Mesendoderm (in vitro differentiated cells): ENCODE measurements around the gene MRPS35.

Experiments
- DNase-seq: peaks from one replicate; pipeline ENCODE4 v3.0.0; 2013
- H2AK5ac ChIP-seq: 2 replicates; pipeline ENCODE4 v1.6.1; 2013; ENCODE audit warnings: low read length, inconsistent platforms
- H2BK120ac ChIP-seq: 2 replicates; pipeline ENCODE4 v1.6.1; 2013; ENCODE audit warnings: low read depth, mild to moderate bottlenecking, low read length, moderate library complexity, mixed read lengths
- H2BK15ac ChIP-seq: replicated peaks from 2 replicates; pipeline ENCODE4 v1.6.1; 2013; ENCODE audit warnings: low read depth, mild to moderate bottlenecking, moderate library complexity
- H2BK5ac ChIP-seq: 2 replicates; pipeline ENCODE4 v1.6.1; 2013; ENCODE audit warnings: low read length, inconsistent platforms
- H3K18ac ChIP-seq: 2 replicates; pipeline ENCODE4 v1.6.1; 2013; ENCODE audit warnings: mild to moderate bottlenecking, low read length, mixed read lengths
- H3K23ac ChIP-seq: one replicate; pipeline ENCODE4 v1.6.1; 2013; ENCODE audit warnings: low read length
- H3K27ac ChIP-seq: 2 replicates; pipeline ENCODE4 v1.5.1; 2013; ENCODE audit warnings: low read depth, mild to moderate bottlenecking, inconsistent platforms, low read length, moderate library complexity
- H3K27me3 ChIP-seq: 2 replicates; pipeline ENCODE4 v1.6.1; 2013; ENCODE audit warnings: low read length, control low read depth, mild to moderate bottlenecking, inconsistent platforms; ENCODE audit not compliant: insufficient read depth, poor library complexity
- H3K36me3 ChIP-seq: 2 replicates; pipeline ENCODE4 v1.6.1; 2013; ENCODE audit warnings: low read length, inconsistent platforms; ENCODE audit not compliant: control insufficient read depth, insufficient read depth
- H3K4ac ChIP-seq: one replicate; pipeline ENCODE4 v1.6.1; 2013; ENCODE audit warnings: low read depth, mild to moderate bottlenecking, low read length, moderate library complexity
- H3K4me1 ChIP-seq: 2 replicates; pipeline ENCODE4 v1.6.1; 2013; ENCODE audit warnings: low read depth, low read length, inconsistent platforms; ENCODE audit not compliant: control insufficient read depth
- H3K4me2 ChIP-seq: 2 replicates; pipeline ENCODE4 v1.6.1; 2013; ENCODE audit warnings: low read length
- H3K4me3 ChIP-seq: 2 replicates; pipeline ENCODE4 v1.5.1; 2013; ENCODE audit warnings: mild to moderate bottlenecking, low read length
- H3K56ac ChIP-seq: one replicate; pipeline ENCODE4 v1.6.1; 2013; ENCODE audit warnings: low read length
- H3K79me1 ChIP-seq: 2 replicates; pipeline ENCODE4 v1.6.1; 2013; ENCODE audit warnings: low read length, inconsistent platforms
- H3K79me2 ChIP-seq: 2 replicates; pipeline ENCODE4 v1.6.1; 2013; ENCODE audit warnings: mild to moderate bottlenecking, low read length; ENCODE audit not compliant: control insufficient read depth, insufficient read depth
- H3K9ac ChIP-seq: 2 replicates; pipeline ENCODE4 v1.6.1; 2013; ENCODE audit warnings: low read length, inconsistent platforms
- H4K5ac ChIP-seq: one replicate; pipeline ENCODE4 v1.6.1; 2013; ENCODE audit warnings: low read length
- H4K8ac ChIP-seq: one replicate; pipeline ENCODE4 v1.6.1; 2013; ENCODE audit warnings: low read depth, mild to moderate bottlenecking, control low read depth, low read length, moderate library complexity
- WGBS: extraction: QIAGEN DNeasy Blood & Tissue Kit; methylation state at CpG from one replicate; pipeline ENCODE4 v1.1.7; 2013; ENCODE audit warnings: low lambda C conversion rate, missing lambda C conversion rate; ENCODE audit not compliant: insufficient coverage; ENCODE audit errors: extremely low coverage; 5-methylcytosine and 5-hydroxymethylcytosine counted together

MRPS35 gene

DNA sequence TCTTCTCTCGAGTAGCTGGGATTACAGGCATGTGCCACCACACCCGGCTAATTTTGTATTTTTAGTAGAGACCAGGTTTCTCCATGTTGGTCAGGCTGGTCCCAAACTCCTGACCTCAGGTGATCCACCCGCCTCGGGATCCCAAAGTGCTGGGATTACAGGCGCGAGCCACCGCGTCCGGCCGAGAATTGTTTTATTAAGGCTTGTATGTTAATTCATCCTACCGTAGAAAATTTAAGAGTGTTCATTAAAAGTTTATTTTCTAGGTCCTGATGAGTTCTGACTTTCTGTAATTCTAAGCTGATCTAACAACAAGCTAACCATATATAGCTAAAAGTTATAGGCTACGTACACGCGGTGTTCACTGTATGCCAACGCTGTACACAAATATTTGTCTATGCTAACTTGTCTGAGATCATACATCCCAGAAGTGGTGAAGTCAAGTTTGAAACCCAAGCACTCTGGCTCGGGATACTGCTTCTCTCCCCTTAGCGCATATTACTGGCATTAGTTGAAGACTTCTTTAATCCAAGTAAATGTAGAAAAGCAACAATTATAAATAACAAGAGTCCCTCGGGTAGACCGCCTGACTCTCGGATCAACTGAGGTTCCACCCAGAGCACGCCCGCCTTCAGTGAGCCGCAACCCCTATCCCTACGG, 570 bp upstream of the MRPS35 start:
- no peak overlapping the region for H2AK5ac ChIP-seq
- H3K23ac ChIP-seq = no peak overlapping the region
- H3K79me1 ChIP-seq = peaks cover 15% of the 10 kb centered on the region
- H4K5ac ChIP-seq = peak overlapping the region; percentile 84
- H2BK120ac ChIP-seq = no peak overlapping the region
- H3K27me3 ChIP-seq = no peaks in the 10 kb centered on the region
- H2BK5ac ChIP-seq = no peak overlapping the region
- no CpG with 5 or more reads among the region's 24 CpGs for WGBS
- H3K79me2 ChIP-seq = peaks cover 29% of the 10 kb centered on the region
- peak overlapping the region; percentile 53 for H3K4me2 ChIP-seq
- H3K27ac ChIP-seq = no peak overlapping the region
- H3K4ac ChIP-seq = peak overlapping the region; percentile 25
- H4K8ac ChIP-seq = peak overlapping the region; percentile 69
- no peaks in the 10 kb centered on the region for H3K36me3 ChIP-seq
- H3K4me3 ChIP-seq = peak overlapping the region; percentile 41
- DNase-seq = no peak
- peak overlapping the region; percentile 32 for H3K18ac ChIP-seq
- H3K9ac ChIP-seq = peak overlapping the region; percentile 72
- peaks cover 4% of the 10 kb centered on the region for H3K4me1 ChIP-seq
- H2BK15ac ChIP-seq = no peak overlapping the region
- peak overlapping the region; percentile 93 for H3K56ac ChIP-seq

DNA sequence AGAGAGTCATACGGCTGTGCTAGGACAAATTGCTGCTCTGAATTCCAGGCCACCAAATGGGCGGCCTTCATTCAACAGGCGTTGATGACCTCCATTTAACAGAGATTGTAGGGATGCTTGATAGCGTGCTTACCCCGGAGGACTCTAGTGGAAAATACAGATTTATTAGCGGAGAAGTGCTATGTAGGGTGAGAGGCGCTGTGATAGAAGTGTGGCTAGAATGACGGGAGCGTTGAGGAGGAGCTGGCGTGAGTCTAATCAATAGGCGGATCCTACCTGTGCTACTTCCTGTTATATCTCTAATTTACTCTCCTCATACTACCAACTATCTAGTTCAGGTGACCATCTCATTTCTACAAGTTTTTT, 668 bp downstream of the MRPS35 start:
- Histone ChIP-seq H3K23ac (peak overlapping the region; percentile 70), H3K4me3 (peak overlapping the region; percentile 54), H3K36me3 (peaks cover 2% of the 10 kb centered on the region), H3K27me3 (no peaks in the 10 kb centered on the region), H2AK5ac (no peak overlapping the region), H3K4me2 (peak overlapping the region; percentile 74), H2BK120ac (no peak overlapping the region), H4K5ac (peak overlapping the region; percentile 16), H2BK5ac (peak overlapping the region; percentile 30), H3K18ac (no peak overlapping the region), H3K9ac (peak overlapping the region; percentile 76), H3K27ac (peak overlapping the region; percentile 10), H3K79me2 (peaks cover 29% of the 10 kb centered on the region), H3K4ac (no peak overlapping the region), H4K8ac (no peak overlapping the region), H3K79me1 (peaks cover 15% of the 10 kb centered on the region), H3K56ac (peak overlapping the region; percentile 93), H3K4me1 (peaks cover 4% of the 10 kb centered on the region), H2BK15ac (no peak overlapping the region)
- peak; percentile 62 for DNase-seq
- no CpG with 5 or more reads among the region's 11 CpGs for WGBS

DNA sequence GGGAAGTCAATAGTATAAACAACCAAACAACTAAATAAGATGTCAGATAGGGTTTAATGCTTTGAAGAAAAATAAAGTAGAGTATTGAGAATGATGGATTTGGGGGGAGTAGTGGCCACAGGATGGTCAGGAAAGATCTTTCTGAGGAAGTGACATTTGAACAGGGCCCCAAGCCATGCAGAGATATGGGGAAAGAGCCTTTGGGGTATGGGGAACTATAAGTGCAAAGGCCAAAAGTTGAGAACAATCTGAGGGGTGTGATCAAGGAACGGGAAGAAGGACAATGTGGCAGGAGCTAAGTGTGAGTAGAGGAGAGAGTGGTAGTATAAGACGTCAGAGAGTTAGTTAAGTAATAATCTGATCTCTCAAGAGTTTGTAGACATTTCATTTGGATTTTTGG, 1.3 kb downstream of the MRPS35 start:
- Histone ChIP-seq H3K56ac (no peak overlapping the region), H3K27ac (no peak overlapping the region), H3K4me3 (no peak overlapping the region), H2BK120ac (no peak overlapping the region), H2AK5ac (no peak overlapping the region), H2BK15ac (no peak overlapping the region), H4K8ac (no peak overlapping the region), H3K27me3 (no peaks in the 10 kb centered on the region), H2BK5ac (no peak overlapping the region), H3K23ac (no peak overlapping the region), H3K9ac (no peak overlapping the region), H3K79me1 (peaks cover 15% of the 10 kb centered on the region), H3K4me1 (peaks cover 4% of the 10 kb centered on the region), H4K5ac (no peak overlapping the region), H3K4ac (no peak overlapping the region), H3K4me2 (peak overlapping the region; percentile 10), H3K79me2 (peaks cover 29% of the 10 kb centered on the region), H3K18ac (no peak overlapping the region), H3K36me3 (peaks cover 2% of the 10 kb centered on the region)
- no peak for DNase-seq
- no CpG with 5 or more reads among the region's 2 CpGs for WGBS

DNA sequence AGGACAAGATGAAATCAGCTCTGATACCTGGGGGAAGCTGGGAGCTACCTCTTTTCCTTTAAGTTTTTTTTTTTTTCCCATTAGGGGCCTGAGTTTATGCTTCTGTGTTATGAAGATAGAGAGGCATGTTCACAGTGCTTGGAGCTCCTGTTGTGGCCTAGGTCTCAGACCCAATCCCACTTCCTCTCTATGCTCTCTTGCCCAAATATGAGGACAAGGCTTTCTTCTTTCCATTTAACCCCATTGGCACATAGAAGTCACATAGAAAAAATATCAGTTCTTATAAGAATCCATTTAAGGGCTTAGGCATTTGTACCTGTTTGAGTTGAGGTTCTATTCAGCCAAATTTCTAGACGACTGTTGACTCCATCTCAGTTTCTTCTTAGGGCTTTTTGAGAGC, 12.6 kb downstream of the MRPS35 start:
- Histone ChIP-seq H4K8ac (no peak overlapping the region), H3K4ac (no peak overlapping the region), H2BK5ac (no peak overlapping the region), H3K18ac (no peak overlapping the region), H3K79me1 (no peaks in the 10 kb centered on the region), H3K4me1 (no peaks in the 10 kb centered on the region), H4K5ac (no peak overlapping the region), H3K9ac (no peak overlapping the region), H3K79me2 (no peaks in the 10 kb centered on the region), H3K56ac (no peak overlapping the region), H3K27me3 (no peaks in the 10 kb centered on the region), H3K4me2 (no peak overlapping the region), H3K36me3 (no peaks in the 10 kb centered on the region), H3K23ac (no peak overlapping the region), H2BK120ac (no peak overlapping the region), H2BK15ac (no peak overlapping the region), H2AK5ac (no peak overlapping the region), H3K27ac (no peak overlapping the region), H3K4me3 (no peak overlapping the region)
- WGBS = no CpG with 5 or more reads among the region's 1 CpG
- DNase-seq = no peak

DNA sequence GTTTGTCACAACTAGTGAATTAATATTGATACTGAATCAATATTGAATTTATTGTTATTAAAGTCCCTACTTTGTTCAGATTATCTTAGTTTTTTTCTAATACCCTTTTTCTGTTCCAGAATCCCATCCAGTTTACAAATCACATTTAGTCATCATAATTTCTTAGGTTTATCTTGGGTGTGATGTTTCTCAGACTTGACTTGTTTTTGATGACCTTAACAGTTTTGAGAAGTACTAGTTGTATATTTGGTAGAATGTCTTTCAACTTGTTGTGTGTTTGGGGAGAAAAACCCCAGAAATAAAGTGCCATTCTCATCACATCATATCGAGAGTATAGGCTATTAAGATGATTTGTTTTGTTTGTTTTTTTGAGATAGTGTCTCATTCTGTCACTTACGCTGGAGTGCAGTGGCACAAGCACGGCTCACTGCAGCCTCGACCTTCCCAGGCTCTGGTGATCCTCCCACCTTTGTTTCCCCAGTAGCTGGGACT, 19.5 kb downstream of the MRPS35 start:
- no peaks in the 10 kb centered on the region for H3K79me1 ChIP-seq
- no peaks in the 10 kb centered on the region for H3K79me2 ChIP-seq
- no peak overlapping the region for H2BK5ac ChIP-seq
- H3K4ac ChIP-seq = no peak overlapping the region
- H4K8ac ChIP-seq = no peak overlapping the region
- H3K18ac ChIP-seq = no peak overlapping the region
- no peak overlapping the region for H4K5ac ChIP-seq
- H2AK5ac ChIP-seq = no peak overlapping the region
- no peaks in the 10 kb centered on the region for H3K4me1 ChIP-seq
- no peaks in the 10 kb centered on the region for H3K36me3 ChIP-seq
- H3K4me3 ChIP-seq = no peak overlapping the region
- no peak overlapping the region for H3K4me2 ChIP-seq
- DNase-seq = no peak
- no peak overlapping the region for H2BK15ac ChIP-seq
- no peak overlapping the region for H3K9ac ChIP-seq
- H3K27me3 ChIP-seq = no peaks in the 10 kb centered on the region
- H2BK120ac ChIP-seq = no peak overlapping the region
- H3K27ac ChIP-seq = no peak overlapping the region
- no peak overlapping the region for H3K56ac ChIP-seq
- no peak overlapping the region for H3K23ac ChIP-seq
- WGBS = no CpG with 5 or more reads among the region's 4 CpGs

DNA sequence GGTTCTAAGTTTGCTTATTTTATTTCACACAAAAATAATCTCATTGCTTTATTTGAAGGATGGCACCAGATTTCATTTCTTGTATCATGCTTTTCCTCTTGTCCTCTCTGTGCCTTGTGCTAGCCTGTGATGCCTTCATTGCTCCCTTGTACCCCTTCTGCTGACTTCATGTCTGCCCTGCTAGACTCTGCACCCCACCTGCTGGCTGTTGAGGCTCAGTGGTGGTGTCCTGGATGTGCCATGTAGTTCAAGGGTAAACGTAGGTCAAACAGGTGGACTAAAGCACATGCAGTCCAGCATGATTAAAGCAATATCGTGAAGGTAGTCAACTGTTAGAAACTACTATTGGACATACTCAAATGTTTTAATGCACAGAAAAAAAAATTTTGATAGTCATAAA, 21.6 kb downstream of the MRPS35 start:
- DNase-seq = peak; percentile 61
- no CpG with 5 or more reads among the region's 2 CpGs for WGBS
- no peak overlapping the region for H4K5ac ChIP-seq
- no peak overlapping the region for H3K4me2 ChIP-seq
- H3K36me3 ChIP-seq = no peaks in the 10 kb centered on the region
- H2BK15ac ChIP-seq = no peak overlapping the region
- no peaks in the 10 kb centered on the region for H3K79me1 ChIP-seq
- no peak overlapping the region for H3K23ac ChIP-seq
- H3K4me3 ChIP-seq = no peak overlapping the region
- no peak overlapping the region for H3K4ac ChIP-seq
- no peak overlapping the region for H3K9ac ChIP-seq
- no peaks in the 10 kb centered on the region for H3K27me3 ChIP-seq
- H2BK120ac ChIP-seq = no peak overlapping the region
- no peaks in the 10 kb centered on the region for H3K79me2 ChIP-seq
- no peak overlapping the region for H4K8ac ChIP-seq
- H2AK5ac ChIP-seq = no peak overlapping the region
- H3K18ac ChIP-seq = no peak overlapping the region
- H2BK5ac ChIP-seq = no peak overlapping the region
- no peak overlapping the region for H3K56ac ChIP-seq
- no peak overlapping the region for H3K27ac ChIP-seq
- no peaks in the 10 kb centered on the region for H3K4me1 ChIP-seq
